ENCODE measurements around the gene AP3S2. TPM values are rescaled to one million over a fixed set of nuclear protein-coding genes. Genes with fewer than 3 reads are reported as not detected.

The AP3S2 gene
- total and polyA plus RNA-seq, 2 of the 13 experiments (the other 11 are each of a cell fraction or from before 2014, with no cell fraction given), result 17.6 to 44.4 TPM

DNA sequence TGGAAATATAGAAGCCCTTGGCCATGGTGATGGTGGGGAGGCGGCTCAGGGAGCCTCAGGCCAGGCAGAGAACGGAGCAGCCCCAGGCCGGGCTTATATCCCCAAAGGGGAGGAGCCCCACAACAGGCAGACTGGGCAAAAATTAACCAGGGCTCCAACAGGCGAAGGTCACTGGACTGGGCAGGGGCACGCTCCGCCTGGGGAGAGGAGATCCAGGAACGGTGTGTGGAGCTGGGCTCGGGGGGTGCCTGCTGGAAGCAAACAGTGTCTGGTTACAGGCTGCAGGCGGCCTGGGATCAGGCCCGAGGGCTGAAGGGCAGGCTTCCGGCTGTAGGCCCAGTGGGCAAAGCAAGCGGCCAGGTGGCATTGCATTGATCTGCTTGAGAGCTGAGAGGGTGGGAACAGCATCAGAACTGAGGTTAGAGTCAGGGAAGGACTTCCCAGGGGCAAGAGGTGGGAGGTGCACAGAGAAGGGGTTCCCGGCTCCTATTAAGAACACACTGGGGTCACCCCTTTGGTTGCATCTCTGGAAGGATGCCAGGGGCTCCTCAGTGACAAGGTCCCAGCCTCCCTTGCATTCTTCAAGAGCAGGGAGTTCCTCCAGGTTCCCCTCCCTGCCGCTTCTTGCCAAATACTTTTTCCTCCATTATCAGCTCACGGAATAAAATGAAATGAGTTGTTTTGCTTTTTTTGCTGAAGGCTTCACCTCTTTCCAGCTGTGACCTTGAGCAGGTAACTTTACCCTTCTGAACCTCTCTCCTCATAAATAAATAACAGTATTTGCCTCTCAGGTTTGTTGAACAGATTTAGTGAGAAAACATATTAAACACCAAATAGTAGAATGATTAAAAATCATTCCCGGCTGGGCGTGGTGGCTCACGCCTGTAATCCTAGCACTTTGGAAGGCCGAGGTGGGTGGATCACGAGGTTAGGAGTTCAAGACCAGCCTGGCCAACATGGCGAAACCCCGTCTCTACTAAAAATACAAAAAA is 86.9 kb downstream of the AP3S2 start (continued):
- TF ChIP-seq, protein P1, sequence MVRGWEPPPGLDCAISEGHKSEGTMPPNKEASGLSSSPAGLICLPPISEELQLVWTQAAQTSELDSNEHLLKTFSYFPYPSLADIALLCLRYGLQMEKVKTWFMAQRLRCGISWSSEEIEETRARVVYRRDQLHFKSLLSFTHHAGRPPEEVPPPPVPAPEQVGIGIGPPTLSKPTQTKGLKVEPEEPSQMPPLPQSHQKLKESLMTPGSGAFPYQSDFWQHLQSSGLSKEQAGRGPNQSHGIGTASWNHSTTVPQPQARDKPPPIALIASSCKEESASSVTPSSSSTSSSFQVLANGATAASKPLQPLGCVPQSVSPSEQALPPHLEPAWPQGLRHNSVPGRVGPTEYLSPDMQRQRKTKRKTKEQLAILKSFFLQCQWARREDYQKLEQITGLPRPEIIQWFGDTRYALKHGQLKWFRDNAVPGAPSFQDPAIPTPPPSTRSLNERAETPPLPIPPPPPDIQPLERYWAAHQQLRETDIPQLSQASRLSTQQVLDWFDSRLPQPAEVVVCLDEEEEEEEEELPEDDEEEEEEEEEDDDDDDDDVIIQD (CRISPR knock-in tag; IDR thresholded peaks at IDR 0.05; ENCODE audit: low read depth), result peak; percentile 67; the same call in 1 of the 2 replicates
- TF ChIP-seq ZBTB21 (CRISPR knock-in tag; IDR thresholded peaks at IDR 0.05), result 0 out of 2 replicates have a peak, but pooled peaks have one; percentile 18
- TF ChIP-seq, protein P2, sequence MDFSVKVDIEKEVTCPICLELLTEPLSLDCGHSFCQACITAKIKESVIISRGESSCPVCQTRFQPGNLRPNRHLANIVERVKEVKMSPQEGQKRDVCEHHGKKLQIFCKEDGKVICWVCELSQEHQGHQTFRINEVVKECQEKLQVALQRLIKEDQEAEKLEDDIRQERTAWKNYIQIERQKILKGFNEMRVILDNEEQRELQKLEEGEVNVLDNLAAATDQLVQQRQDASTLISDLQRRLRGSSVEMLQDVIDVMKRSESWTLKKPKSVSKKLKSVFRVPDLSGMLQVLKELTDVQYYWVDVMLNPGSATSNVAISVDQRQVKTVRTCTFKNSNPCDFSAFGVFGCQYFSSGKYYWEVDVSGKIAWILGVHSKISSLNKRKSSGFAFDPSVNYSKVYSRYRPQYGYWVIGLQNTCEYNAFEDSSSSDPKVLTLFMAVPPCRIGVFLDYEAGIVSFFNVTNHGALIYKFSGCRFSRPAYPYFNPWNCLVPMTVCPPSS (IDR thresholded peaks at IDR 0.05), result no peak
- TF ChIP-seq, protein P3, sequence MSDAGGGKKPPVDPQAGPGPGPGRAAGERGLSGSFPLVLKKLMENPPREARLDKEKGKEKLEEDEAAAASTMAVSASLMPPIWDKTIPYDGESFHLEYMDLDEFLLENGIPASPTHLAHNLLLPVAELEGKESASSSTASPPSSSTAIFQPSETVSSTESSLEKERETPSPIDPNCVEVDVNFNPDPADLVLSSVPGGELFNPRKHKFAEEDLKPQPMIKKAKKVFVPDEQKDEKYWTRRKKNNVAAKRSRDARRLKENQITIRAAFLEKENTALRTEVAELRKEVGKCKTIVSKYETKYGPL (CRISPR knock-in tag; IDR thresholded peaks at IDR 0.05), result 0 out of 2 replicates have a peak, but pooled peaks have one; percentile 57

DNA sequence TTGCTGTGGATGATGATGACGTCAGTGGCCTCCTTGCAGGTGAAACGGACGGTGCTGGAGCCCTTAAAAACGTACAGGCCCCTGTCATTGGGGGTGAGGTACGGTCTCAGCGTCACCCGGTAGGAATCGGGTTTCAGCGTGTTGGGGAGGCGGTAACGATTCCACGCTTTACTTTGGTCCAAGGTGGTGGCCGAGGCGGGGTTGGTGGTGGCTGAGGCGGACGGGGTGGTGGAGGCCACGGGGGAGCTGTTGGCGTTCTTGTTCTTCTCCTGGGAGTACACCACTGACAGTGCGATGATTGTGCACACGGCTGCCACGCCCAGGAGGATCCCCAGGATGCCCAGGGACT is 87.6 kb downstream of the AP3S2 start:
- Histone ChIP-seq H3K9me3 (ENCODE audit: low read length) (no peaks in the 10 kb centered on the region), H3K36me3 (replicated peaks in 1 of 2; ENCODE audit: control insufficient read depth in 1 of 2, insufficient read depth in 2 of 2, low read length in 2 of 2) (peaks cover 29 to 52% of the 10 kb centered on the region in 2 experiments), H4K20me1 (ENCODE audit: insufficient read depth, low read length) (no peaks in the 10 kb centered on the region; the same call in 1 of the 2 replicates), H3K4me1 (ENCODE audit: insufficient read depth, low read length) (peaks cover 71% of the 10 kb centered on the region), H3K4me3 (replicated peaks in 1 of 3; ENCODE audit: insufficient read depth in 1 of 3, low read depth in 2 of 3, low read length in 3 of 3) (no peak overlapping the region), H3K27me3 (ENCODE audit: control insufficient read depth in 1 of 2, insufficient read depth in 2 of 2, low read length in 2 of 2) (no peaks in the 10 kb centered on the region), H3K4me2 (ENCODE audit: low read depth, low read length) (peak overlapping the region; percentile 57), H3K9ac (ENCODE audit: insufficient read depth, low read depth, low read length) (peak overlapping the region; percentile 44; the same call in 1 of the 2 replicates), H3K79me2 (ENCODE audit: insufficient read depth, low read length) (peaks cover 18% of the 10 kb centered on the region), H3K27ac (ENCODE audit: extremely low read length, insufficient read depth, low read length) (peak overlapping the region; percentile 86), H2AFZ (ENCODE audit: low read length) (no peak overlapping the region)
- POLR2A ChIA-PET, result interaction anchor here (1.3 to 2.1 kb wide), 9 partner anchors 9 to 69 kb away, joined by 3 to 14 read pairs (median 5); partner anchors contain the start of gene ANPEP
- intact Hi-C loops (cut with micrococcal nuclease; ENCODE audit: unreplicated experiment) (loop anchor here (2.0 to 5.0 kb wide), 2 partner anchors 21 to 71 kb away; no protein-coding TSS in a partner anchor), in situ Hi-C loops (cut with HindIII; ENCODE audit: extremely low pct_ligation_motif_present, low pct_unique_long_range_greater_than_20kb) (no loop called here)
- ATAC-seq, result no peak
- CTCF ChIA-PET (ENCODE audit: low intra/inter-chr PET ratio, low total read pairs), result no interaction called here
- 86% methylated on average over 17 of the region's 21 CpGs for WGBS (ENCODE audit: low lambda C conversion rate)
- DNase-seq (ENCODE audit: low spot score), result no peak
- no peak for FAIRE-seq
- BruUV-seq (replicated peaks), result no TSS peak
- TF ChIP-seq ZNF430 (CRISPR knock-in tag; IDR thresholded peaks at IDR 0.05) (no peak), ARNT (IDR thresholded peaks at IDR 0.05) (no peak), KDM5A (IDR thresholded peaks at IDR 0.05; ENCODE audit: borderline replicate concordance, low read length) (no peak), EED (CRISPR knock-in tag; IDR thresholded peaks at IDR 0.05) (peak; percentile 39; the same call in 1 of the 2 replicates), ZNF570 (CRISPR knock-in tag; IDR thresholded peaks at IDR 0.05; ENCODE audit: borderline replicate concordance) (no peak), AGO2 (optimal IDR thresholded peaks at IDR 0.05; ENCODE audit: low read depth, low read length) (peak; percentile 82), NRL (CRISPR knock-in tag; IDR thresholded peaks at IDR 0.05; ENCODE audit: borderline replicate concordance) (0 out of 2 replicates have a peak, but pooled peaks have one; percentile 3), HHEX (CRISPR knock-in tag; IDR thresholded peaks at IDR 0.05) (no peak), ZNF501 (CRISPR knock-in tag; IDR thresholded peaks at IDR 0.05) (0 out of 2 replicates have a peak, but pooled peaks have one; percentile 2), ZC3H13 (CRISPR knock-in tag; IDR thresholded peaks at IDR 0.05) (peak; percentile 37; the same call in 1 of the 2 replicates), ZNF790 (CRISPR knock-in tag; IDR thresholded peaks at IDR 0.05; ENCODE audit: borderline replicate concordance) (0 out of 2 replicates have a peak, but pooled peaks have one; percentile 71)
- TF ChIP-seq, protein P4, sequence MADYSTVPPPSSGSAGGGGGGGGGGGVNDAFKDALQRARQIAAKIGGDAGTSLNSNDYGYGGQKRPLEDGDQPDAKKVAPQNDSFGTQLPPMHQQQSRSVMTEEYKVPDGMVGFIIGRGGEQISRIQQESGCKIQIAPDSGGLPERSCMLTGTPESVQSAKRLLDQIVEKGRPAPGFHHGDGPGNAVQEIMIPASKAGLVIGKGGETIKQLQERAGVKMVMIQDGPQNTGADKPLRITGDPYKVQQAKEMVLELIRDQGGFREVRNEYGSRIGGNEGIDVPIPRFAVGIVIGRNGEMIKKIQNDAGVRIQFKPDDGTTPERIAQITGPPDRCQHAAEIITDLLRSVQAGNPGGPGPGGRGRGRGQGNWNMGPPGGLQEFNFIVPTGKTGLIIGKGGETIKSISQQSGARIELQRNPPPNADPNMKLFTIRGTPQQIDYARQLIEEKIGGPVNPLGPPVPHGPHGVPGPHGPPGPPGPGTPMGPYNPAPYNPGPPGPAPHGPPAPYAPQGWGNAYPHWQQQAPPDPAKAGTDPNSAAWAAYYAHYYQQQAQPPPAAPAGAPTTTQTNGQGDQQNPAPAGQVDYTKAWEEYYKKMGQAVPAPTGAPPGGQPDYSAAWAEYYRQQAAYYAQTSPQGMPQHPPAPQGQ (CRISPR knock-in tag; IDR thresholded peaks at IDR 0.05; ENCODE audit: borderline replicate concordance), result no peak

Data from HepG2 (cell line).